Breast epithelium (tissue), 3 donors: ENCODE measurements around the gene ZNF679.

Experiments used
- POLR2A ChIP-seq: fragments of 450-650 bp; IDR thresholded peaks from one replicate; pipeline ENCODE4 v1.6.1; 2016; ENCODE audit warnings: antibody characterized with exemption, mild to moderate bottlenecking, moderate library complexity
- TF ChIP-seq, protein P1 (sequence below), 3 donors: fragments of 450-650 bp; IDR thresholded peaks; one replicate each; pipeline ENCODE4 v1.5.1; 2016 to 2017; ENCODE audit warnings: antibody characterized with exemption in 3 of 3, mild to moderate bottlenecking in 3 of 3, moderate library complexity in 3 of 3

DNA sequence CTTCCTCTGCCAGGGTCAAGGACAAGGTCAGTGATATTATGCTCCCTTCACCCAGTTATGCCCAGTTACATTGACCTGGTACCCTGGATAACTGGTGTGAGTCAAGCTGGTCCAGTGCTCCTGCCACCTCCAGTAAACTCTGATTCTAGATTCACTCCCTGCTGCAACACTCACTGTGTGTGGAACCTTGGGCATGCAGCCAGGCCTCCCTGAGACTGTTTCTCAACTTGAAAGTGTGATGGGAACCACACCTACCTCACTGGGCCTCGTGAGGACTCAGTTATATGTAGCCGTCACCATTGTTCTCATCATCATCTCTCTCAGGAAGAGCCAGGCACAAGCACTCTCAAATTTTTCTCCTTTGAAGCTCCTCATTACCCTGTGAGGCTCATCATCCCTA lies 84.6 kb downstream of the ZNF679 start:
- TF ChIP-seq, protein P1, sequence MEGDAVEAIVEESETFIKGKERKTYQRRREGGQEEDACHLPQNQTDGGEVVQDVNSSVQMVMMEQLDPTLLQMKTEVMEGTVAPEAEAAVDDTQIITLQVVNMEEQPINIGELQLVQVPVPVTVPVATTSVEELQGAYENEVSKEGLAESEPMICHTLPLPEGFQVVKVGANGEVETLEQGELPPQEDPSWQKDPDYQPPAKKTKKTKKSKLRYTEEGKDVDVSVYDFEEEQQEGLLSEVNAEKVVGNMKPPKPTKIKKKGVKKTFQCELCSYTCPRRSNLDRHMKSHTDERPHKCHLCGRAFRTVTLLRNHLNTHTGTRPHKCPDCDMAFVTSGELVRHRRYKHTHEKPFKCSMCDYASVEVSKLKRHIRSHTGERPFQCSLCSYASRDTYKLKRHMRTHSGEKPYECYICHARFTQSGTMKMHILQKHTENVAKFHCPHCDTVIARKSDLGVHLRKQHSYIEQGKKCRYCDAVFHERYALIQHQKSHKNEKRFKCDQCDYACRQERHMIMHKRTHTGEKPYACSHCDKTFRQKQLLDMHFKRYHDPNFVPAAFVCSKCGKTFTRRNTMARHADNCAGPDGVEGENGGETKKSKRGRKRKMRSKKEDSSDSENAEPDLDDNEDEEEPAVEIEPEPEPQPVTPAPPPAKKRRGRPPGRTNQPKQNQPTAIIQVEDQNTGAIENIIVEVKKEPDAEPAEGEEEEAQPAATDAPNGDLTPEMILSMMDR (IDR thresholded peaks at IDR 0.05), result no peak
- TF ChIP-seq POLR2A, result no peak
